B cell (primary cell): ENCODE data around the gene CPSF4L.

Experiments used
- EZH2 ChIP-seq: IDR thresholded peaks from 2 replicates; pipeline ENCODE4 v1.6.1; 2012; ENCODE audit warnings: borderline replicate concordance, low read depth, mild to moderate bottlenecking, moderate library complexity, low read length; ENCODE audit not compliant: insufficient read depth, poor library complexity, severe bottlenecking
- TF ChIP-seq, protein P1 (sequence below): fragments of 200-600 bp; IDR thresholded peaks from one replicate; pipeline ENCODE4 v1.8.0; 2022; ENCODE audit warnings: antibody characterized with exemption, mild to moderate bottlenecking

DNA sequence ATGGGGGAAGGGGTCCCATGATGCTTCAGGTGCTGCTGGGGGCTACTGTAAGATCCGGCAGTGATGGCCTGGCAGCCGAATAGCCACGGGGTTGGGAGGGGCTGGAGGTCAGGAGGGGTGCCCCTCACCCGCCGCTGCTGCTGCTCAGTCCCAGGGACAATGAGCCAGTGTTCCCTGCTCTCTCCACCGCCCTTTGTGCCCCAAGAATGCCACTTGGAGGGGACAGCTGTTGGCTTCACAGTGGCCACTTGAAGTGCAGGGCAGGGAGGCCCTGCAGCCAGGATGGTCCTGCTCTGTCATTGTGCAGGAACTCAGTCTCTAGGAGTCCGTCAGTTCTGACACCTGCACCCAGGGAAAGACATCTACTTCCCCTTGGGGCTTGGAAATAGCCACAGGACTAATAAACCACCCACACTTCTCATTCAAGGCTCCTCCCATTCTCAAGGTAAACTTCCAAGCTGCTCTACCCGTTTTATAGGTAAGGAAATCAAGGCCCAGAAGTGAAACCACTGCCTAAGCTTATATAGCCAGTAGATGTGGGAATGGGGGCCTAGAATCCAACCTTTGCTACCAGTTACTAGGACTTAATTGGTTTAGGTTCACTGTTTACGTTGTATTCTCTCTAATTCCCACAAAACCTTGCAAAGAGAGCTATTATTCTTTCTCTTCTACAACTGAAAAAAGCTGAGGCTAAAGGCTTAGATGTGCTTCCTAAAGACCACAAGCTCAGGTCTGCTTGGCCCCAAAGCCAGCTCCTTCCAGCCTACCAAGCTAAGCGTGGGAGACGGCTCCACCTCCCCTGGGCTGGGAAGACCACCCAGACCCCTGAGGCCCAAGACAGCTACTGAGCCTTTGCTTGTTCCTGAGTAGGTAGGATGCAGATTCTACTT lies 6.2 kb upstream of the CPSF4L start:
- TF ChIP-seq, protein P1, sequence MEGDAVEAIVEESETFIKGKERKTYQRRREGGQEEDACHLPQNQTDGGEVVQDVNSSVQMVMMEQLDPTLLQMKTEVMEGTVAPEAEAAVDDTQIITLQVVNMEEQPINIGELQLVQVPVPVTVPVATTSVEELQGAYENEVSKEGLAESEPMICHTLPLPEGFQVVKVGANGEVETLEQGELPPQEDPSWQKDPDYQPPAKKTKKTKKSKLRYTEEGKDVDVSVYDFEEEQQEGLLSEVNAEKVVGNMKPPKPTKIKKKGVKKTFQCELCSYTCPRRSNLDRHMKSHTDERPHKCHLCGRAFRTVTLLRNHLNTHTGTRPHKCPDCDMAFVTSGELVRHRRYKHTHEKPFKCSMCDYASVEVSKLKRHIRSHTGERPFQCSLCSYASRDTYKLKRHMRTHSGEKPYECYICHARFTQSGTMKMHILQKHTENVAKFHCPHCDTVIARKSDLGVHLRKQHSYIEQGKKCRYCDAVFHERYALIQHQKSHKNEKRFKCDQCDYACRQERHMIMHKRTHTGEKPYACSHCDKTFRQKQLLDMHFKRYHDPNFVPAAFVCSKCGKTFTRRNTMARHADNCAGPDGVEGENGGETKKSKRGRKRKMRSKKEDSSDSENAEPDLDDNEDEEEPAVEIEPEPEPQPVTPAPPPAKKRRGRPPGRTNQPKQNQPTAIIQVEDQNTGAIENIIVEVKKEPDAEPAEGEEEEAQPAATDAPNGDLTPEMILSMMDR = no peak
- no peak for TF ChIP-seq EZH2
